Measurements from ENCODE around the gene MAPKAPK3.
A peak's percentile ranks its signal among the peaks of the same experiment; 100 is the strongest.

Gene MAPKAPK3

DNA sequence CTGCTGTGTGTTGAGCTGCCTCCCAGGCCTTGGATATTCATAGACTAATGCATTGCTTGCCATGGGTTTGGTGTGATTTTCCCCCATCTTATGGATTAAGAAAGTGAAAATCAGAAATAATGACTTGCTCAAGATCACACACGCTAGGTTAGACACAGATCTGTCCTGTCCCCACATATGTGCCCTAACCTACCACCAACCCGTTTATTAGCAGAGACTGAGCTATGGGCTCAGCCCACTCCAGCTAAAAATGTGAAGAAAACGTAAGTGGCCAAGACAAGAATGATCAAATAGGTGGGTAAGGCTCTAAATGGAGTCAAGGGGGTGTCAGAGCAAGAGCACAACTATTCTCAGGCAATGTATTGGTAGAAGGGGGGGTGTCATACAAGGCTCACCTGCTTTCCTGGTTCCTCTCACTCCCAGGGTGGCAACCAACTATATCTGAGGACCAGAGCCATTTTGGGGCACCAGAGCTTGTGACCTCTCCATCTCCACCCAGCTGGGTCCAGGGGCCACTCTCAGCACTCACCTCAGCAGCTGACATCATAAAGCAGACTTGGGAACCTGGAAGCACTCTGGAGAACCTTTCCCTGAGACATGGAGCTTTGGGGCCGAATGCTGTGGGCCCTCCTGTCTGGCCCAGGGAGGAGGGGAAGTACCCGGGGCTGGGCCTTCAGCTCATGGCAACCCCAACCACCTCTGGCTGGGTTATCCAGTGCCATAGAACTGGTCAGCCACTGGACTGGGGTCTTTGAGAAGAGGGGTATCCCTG is 46.3 kb upstream of the MAPKAPK3 start:
- Histone ChIP-seq H3K9me3 (ENCODE audit: insufficient read depth, low read depth, low read length) (peaks cover 3% of the 10 kb centered on the region), H2BK5ac (ENCODE audit: low read depth, low read length, poor library complexity) (no peak overlapping the region)
- WGBS (ENCODE audit: extremely low coverage, insufficient coverage, insufficient read length), result no CpG with 5 or more reads among the region's 5 CpGs

GRCh38 chr3:50571486-50571885 is 45.5 kb upstream of the MAPKAPK3 start:
- no peaks in the 10 kb centered on the region for H3K79me2 ChIP-seq (ENCODE audit: control insufficient read depth, insufficient read depth, low read length, poor library complexity)
- H3K36me3 ChIP-seq (ENCODE audit: control insufficient read depth in 1 of 2, insufficient read depth in 2 of 2, low read length in 2 of 2), result peaks cover 0 to 7% of the 10 kb centered on the region in 2 experiments
- H3K4me3 ChIP-seq (ENCODE audit: low read depth, low read length), result no peak overlapping the region
- WGBS (ENCODE audit: extremely low coverage, insufficient coverage, insufficient read length), result no CpG with 5 or more reads among the region's 4 CpGs
- DNase-seq, result no peak
- H3K9ac ChIP-seq (ENCODE audit: low read length), result no peak overlapping the region
- no peak overlapping the region for H2AK5ac ChIP-seq (ENCODE audit: low read length)
- no peak overlapping the region for H2AFZ ChIP-seq (ENCODE audit: insufficient read depth, low read length, poor library complexity)
- no peak overlapping the region for H2BK120ac ChIP-seq (ENCODE audit: insufficient read depth, low read length, poor library complexity)
- H2BK12ac ChIP-seq (ENCODE audit: low read length), result no peak overlapping the region
- H4K12ac ChIP-seq (ENCODE audit: low read depth, low read length), result no peak overlapping the region
- H3K23ac ChIP-seq (ENCODE audit: low read length), result no peak overlapping the region
- H3K4ac ChIP-seq (ENCODE audit: low read depth, low read length), result no peak overlapping the region
- no peak overlapping the region for H3K18ac ChIP-seq (ENCODE audit: low read length)
- no peak overlapping the region for H3K4me2 ChIP-seq (ENCODE audit: low read length)
- peaks cover 15% of the 10 kb centered on the region for H3K27me3 ChIP-seq (ENCODE audit: insufficient read depth, low read length)
- H2BK5ac ChIP-seq (ENCODE audit: low read depth, low read length, poor library complexity), result no peak overlapping the region
- no peak overlapping the region for H4K8ac ChIP-seq (ENCODE audit: low read depth, low read length)
- H3K14ac ChIP-seq (ENCODE audit: low read length), result no peak overlapping the region
- no peak overlapping the region for H4K91ac ChIP-seq (ENCODE audit: low read depth, low read length)
- H3K4me1 ChIP-seq (ENCODE audit: control insufficient read depth in 1 of 2, insufficient read depth in 2 of 2, low read length in 2 of 2), result peaks cover 2 to 6% of the 10 kb centered on the region in 2 experiments
- H3K79me1 ChIP-seq (ENCODE audit: low read length), result peaks cover 8% of the 10 kb centered on the region
- H3K27ac ChIP-seq (ENCODE audit: low read depth, low read length), result no peak overlapping the region
- H3K9me3 ChIP-seq (ENCODE audit: insufficient read depth, low read depth, low read length), result peaks cover 3% of the 10 kb centered on the region

More for the DNA sequence above, 46.3 kb upstream of the MAPKAPK3 start:
- Histone ChIP-seq H3K36me3 (ENCODE audit: control insufficient read depth in 1 of 2, insufficient read depth in 2 of 2, low read length in 2 of 2) (peaks cover 0 to 7% of the 10 kb centered on the region in 2 experiments), H4K12ac (ENCODE audit: low read depth, low read length) (no peak overlapping the region), H2BK12ac (ENCODE audit: low read length) (no peak overlapping the region), H3K18ac (ENCODE audit: low read length) (no peak overlapping the region), H3K27me3 (ENCODE audit: insufficient read depth, low read length) (peaks cover 15% of the 10 kb centered on the region), H2AFZ (ENCODE audit: insufficient read depth, low read length, poor library complexity) (no peak overlapping the region), H3K79me2 (ENCODE audit: control insufficient read depth, insufficient read depth, low read length, poor library complexity) (no peaks in the 10 kb centered on the region), H3K27ac (ENCODE audit: low read depth, low read length) (no peak overlapping the region), H3K4ac (ENCODE audit: low read depth, low read length) (no peak overlapping the region), H3K4me2 (ENCODE audit: low read length) (peak overlapping the region; percentile 63), H3K4me1 (ENCODE audit: control insufficient read depth in 1 of 2, insufficient read depth in 2 of 2, low read length in 2 of 2) (peaks cover 2 to 6% of the 10 kb centered on the region in 2 experiments), H3K4me3 (ENCODE audit: low read depth, low read length) (no peak overlapping the region), H3K14ac (ENCODE audit: low read length) (no peak overlapping the region), H4K91ac (ENCODE audit: low read depth, low read length) (no peak overlapping the region), H3K9ac (ENCODE audit: low read length) (no peak overlapping the region), H2AK5ac (ENCODE audit: low read length) (no peak overlapping the region), H4K8ac (ENCODE audit: low read depth, low read length) (no peak overlapping the region), H2BK120ac (ENCODE audit: insufficient read depth, low read length, poor library complexity) (no peak overlapping the region), H3K23ac (ENCODE audit: low read length) (no peak overlapping the region), H3K79me1 (ENCODE audit: low read length) (peaks cover 8% of the 10 kb centered on the region)
- DNase-seq, result no peak

DNA sequence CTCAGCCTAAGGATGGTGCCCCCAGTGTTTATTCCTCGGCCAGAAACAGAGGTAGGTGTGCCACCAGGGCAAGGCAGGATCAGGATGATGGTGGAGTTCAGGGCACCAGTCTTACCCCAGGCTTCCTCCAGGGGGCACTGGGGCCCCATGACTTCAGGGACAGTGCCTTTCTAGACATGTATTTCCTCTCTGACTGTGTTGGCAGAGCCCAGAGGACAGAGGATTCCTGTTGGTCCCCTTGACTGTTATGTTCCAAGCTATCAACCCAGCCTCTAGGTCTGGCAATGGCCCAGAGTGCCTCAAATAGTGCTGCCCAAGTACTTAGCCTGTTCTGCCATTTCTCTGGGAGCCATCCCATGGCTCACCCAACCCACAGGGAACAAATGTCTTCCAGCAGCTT is 44.8 kb upstream of the MAPKAPK3 start:
- Histone ChIP-seq H4K12ac (ENCODE audit: low read depth, low read length) (no peak overlapping the region), H3K4ac (ENCODE audit: low read depth, low read length) (no peak overlapping the region), H2AFZ (ENCODE audit: insufficient read depth, low read length, poor library complexity) (no peak overlapping the region), H2BK120ac (ENCODE audit: insufficient read depth, low read length, poor library complexity) (no peak overlapping the region), H3K4me3 (ENCODE audit: low read depth, low read length) (no peak overlapping the region), H3K9ac (ENCODE audit: low read length) (no peak overlapping the region), H4K91ac (ENCODE audit: low read depth, low read length) (no peak overlapping the region), H3K4me2 (ENCODE audit: low read length) (no peak overlapping the region), H2BK5ac (ENCODE audit: low read depth, low read length, poor library complexity) (no peak overlapping the region), H3K27me3 (ENCODE audit: insufficient read depth, low read length) (peaks cover 10% of the 10 kb centered on the region), H3K79me2 (ENCODE audit: control insufficient read depth, insufficient read depth, low read length, poor library complexity) (no peaks in the 10 kb centered on the region), H3K36me3 (ENCODE audit: control insufficient read depth in 1 of 2, insufficient read depth in 2 of 2, low read length in 2 of 2) (peaks cover 5 to 11% of the 10 kb centered on the region in 2 experiments), H3K9me3 (ENCODE audit: insufficient read depth, low read depth, low read length) (peaks cover 3% of the 10 kb centered on the region), H3K14ac (ENCODE audit: low read length) (no peak overlapping the region), H2AK5ac (ENCODE audit: low read length) (no peak overlapping the region), H3K27ac (ENCODE audit: low read depth, low read length) (no peak overlapping the region), H3K23ac (ENCODE audit: low read length) (no peak overlapping the region), H2BK12ac (ENCODE audit: low read length) (no peak overlapping the region), H3K79me1 (ENCODE audit: low read length) (peaks cover 8% of the 10 kb centered on the region), H3K18ac (ENCODE audit: low read length) (no peak overlapping the region), H4K8ac (ENCODE audit: low read depth, low read length) (no peak overlapping the region), H3K4me1 (ENCODE audit: control insufficient read depth in 1 of 2, insufficient read depth in 2 of 2, low read length in 2 of 2) (peaks cover 2 to 6% of the 10 kb centered on the region in 2 experiments)
- no CpG with 5 or more reads among the region's 1 CpG for WGBS (ENCODE audit: extremely low coverage, insufficient coverage, insufficient read length)
- DNase-seq, result peak; percentile 52 to 75

GRCh38 chr3:50572801-50573371 is 44.1 kb upstream of the MAPKAPK3 start:
- H2AK5ac ChIP-seq (ENCODE audit: low read length), result no peak overlapping the region

More at GRCh38 chr3:50572801-50573371, 44.1 kb upstream of the MAPKAPK3 start:
- Histone ChIP-seq H3K9ac (ENCODE audit: low read length) (no peak overlapping the region), H4K8ac (ENCODE audit: low read depth, low read length) (no peak overlapping the region), H4K12ac (ENCODE audit: low read depth, low read length) (no peak overlapping the region), H3K14ac (ENCODE audit: low read length) (no peak overlapping the region), H3K27me3 (ENCODE audit: insufficient read depth, low read length) (peaks cover 3% of the 10 kb centered on the region), H3K9me3 (ENCODE audit: insufficient read depth, low read depth, low read length) (peaks cover 3% of the 10 kb centered on the region), H3K4ac (ENCODE audit: low read depth, low read length) (no peak overlapping the region), H4K91ac (ENCODE audit: low read depth, low read length) (no peak overlapping the region), H3K4me1 (ENCODE audit: control insufficient read depth in 1 of 2, insufficient read depth in 2 of 2, low read length in 2 of 2) (peaks cover 2% of the 10 kb centered on the region in 2 experiments), H3K18ac (ENCODE audit: low read length) (no peak overlapping the region), H3K79me1 (ENCODE audit: low read length) (peaks cover 8% of the 10 kb centered on the region), H2BK120ac (ENCODE audit: insufficient read depth, low read length, poor library complexity) (no peak overlapping the region), H3K4me3 (ENCODE audit: low read depth, low read length) (no peak overlapping the region), H3K4me2 (ENCODE audit: low read length) (no peak overlapping the region), H2BK5ac (ENCODE audit: low read depth, low read length, poor library complexity) (no peak overlapping the region), H3K79me2 (ENCODE audit: control insufficient read depth, insufficient read depth, low read length, poor library complexity) (no peaks in the 10 kb centered on the region), H3K36me3 (ENCODE audit: control insufficient read depth in 1 of 2, insufficient read depth in 2 of 2, low read length in 2 of 2) (peaks cover 11 to 18% of the 10 kb centered on the region in 2 experiments), H3K27ac (ENCODE audit: low read depth, low read length) (no peak overlapping the region), H3K23ac (ENCODE audit: low read length) (no peak overlapping the region), H2AFZ (ENCODE audit: insufficient read depth, low read length, poor library complexity) (no peak overlapping the region), H2BK12ac (ENCODE audit: low read length) (no peak overlapping the region)
- WGBS (ENCODE audit: extremely low coverage, insufficient coverage, insufficient read length), result no CpG with 5 or more reads among the region's 4 CpGs
- no peak for DNase-seq
